Esophagus muscularis mucosa (tissue), 4 donors: ENCODE data around the gene MPP1. TPM values are rescaled to one million over a fixed set of nuclear protein-coding genes. Genes with fewer than 3 reads are reported as not detected.

Experiments
- DNase-seq: peaks from one replicate; pipeline ENCODE4 v3.0.0-alpha.2; 2017; ENCODE audit errors: extremely low spot score
- H3K27ac ChIP-seq, 4 donors: fragments of 200-600 bp; sonication (generic); replicated peaks in 1 of 4; 1 replicate in 3 of 4; 2 replicates in 1 of 4; pipeline ENCODE4 v1.5.1; 2016 to 2019; ENCODE audit warnings: mild to moderate bottlenecking in 1 of 4
- H3K27me3 ChIP-seq, 4 donors: fragments of 200-600 bp; sonication (generic); one replicate each; pipeline versions ENCODE4 v1.5.1 to v1.6.0; 2016 to 2019
- H3K36me3 ChIP-seq, 4 donors: fragments of 200-600 bp; sonication (generic); one replicate each; pipeline ENCODE4 v1.5.1; 2016 to 2019
- H3K4me1 ChIP-seq, 4 donors: fragments of 200-600 bp; sonication (generic); one replicate each; pipeline ENCODE4 v1.5.1; 2016 to 2019
- H3K4me3 ChIP-seq, 4 donors: fragments of 200-600 bp; sonication (generic); 1 replicate in 2 of 4; 2 replicates in 2 of 4; pipeline ENCODE4 v1.5.1; 2016 to 2019; ENCODE audit warnings: mild to moderate bottlenecking in 4 of 4, moderate library complexity in 1 of 4
- H3K9me3 ChIP-seq, 4 donors: fragments of 200-600 bp; sonication (generic); 1 replicate in 3 of 4; 2 replicates in 1 of 4; pipeline ENCODE4 v1.5.1; 2016 to 2019
- CTCF ChIP-seq, 3 experiments: fragments of 200-600 bp in 2 of 3; fragments of 450-650 bp in 1 of 3; sonication (generic) in 2 of 3; IDR thresholded peaks; one replicate each; pipeline ENCODE4 v1.5.1; 2017 to 2019; ENCODE audit warnings: antibody characterized with exemption in 3 of 3, mild to moderate bottlenecking in 2 of 3, moderate library complexity in 1 of 3
- EP300 ChIP-seq: sonication (generic); formaldehyde crosslinking; IDR thresholded peaks from one replicate; pipeline ENCODE4 v1.6.1; 2017; ENCODE audit warnings: antibody characterized with exemption
- POLR2A ChIP-seq: fragments of 450-650 bp; IDR thresholded peaks from one replicate; pipeline ENCODE4 v1.6.1; 2017; ENCODE audit warnings: antibody characterized with exemption, moderate library complexity, mild to moderate bottlenecking, low read depth
- POLR2AphosphoS5 ChIP-seq, 2 donors: sonication (generic); formaldehyde crosslinking; IDR thresholded peaks; one replicate each; pipeline ENCODE4 v1.6.1; 2017; ENCODE audit warnings: antibody characterized with exemption in 2 of 2
- WGBS: methylation state at CpG from one replicate; pipeline ENCODE4 v1.1.5; 2018; 5-methylcytosine and 5-hydroxymethylcytosine counted together
- intact Hi-C: fragments of 100-400 bp; cut with DNase I; formaldehyde crosslinking; loops from one replicate; pipeline ENCODE4 v1.15.1; 2023
- total RNA-seq, 4 donors: library from RNA; depleted of rRNA; stranded (reverse); fragments of >200 nt; gene quantifications; one replicate each; pipeline versions ENCODE4 v1.1.0 to v1.2.1, GENCODE V29; 2016

The MPP1 gene
- total RNA-seq, 4 donors from 2014 or later: 28.2 to 46.9 (median 33.3) TPM

- Histone ChIP-seq H3K9me3 (no peaks in the 10 kb centered on the region), H3K4me1 (no peaks in the 10 kb centered on the region), H3K4me3 (no peak overlapping the region), H3K36me3 (peaks cover 4 to 70% (median 49%) of the 10 kb centered on the region in 4 donors), H3K27ac (no peak overlapping the region), H3K27me3 (no peaks in the 10 kb centered on the region)
- TF ChIP-seq EP300: no peak
- no peak for TF ChIP-seq POLR2AphosphoS5 (IDR thresholded peaks at IDR 0.05)
- no peak for TF ChIP-seq CTCF (IDR thresholded peaks at IDR 0.05)
- TF ChIP-seq POLR2A: no peak
- 69% methylated on average over 13 of the region's 15 CpGs for WGBS
- DNase-seq: no peak
- intact Hi-C loops: no loop called here
Measured at GRCh38 chrX:154775419-154776349, 29.6 kb downstream of the MPP1 start.

GRCh38 chrX:154774622-154775021, 30.7 kb downstream of the MPP1 start:
- WGBS: 69% methylated on average over 5 of the region's 5 CpGs
- intact Hi-C loops: no loop called here
- Histone ChIP-seq H3K36me3 (peaks cover 4 to 77% (median 56%) of the 10 kb centered on the region in 4 donors), H3K4me3 (no peak overlapping the region), H3K9me3 (no peaks in the 10 kb centered on the region), H3K4me1 (no peaks in the 10 kb centered on the region), H3K27ac (no peak overlapping the region), H3K27me3 (no peaks in the 10 kb centered on the region)
- TF ChIP-seq POLR2AphosphoS5 (IDR thresholded peaks at IDR 0.05) (no peak), POLR2A (no peak), EP300 (no peak), CTCF (IDR thresholded peaks at IDR 0.05) (no peak)
- no peak for DNase-seq

GRCh38 chrX:154762537-154763296, 42.6 kb downstream of the MPP1 start, which contains the start of gene DKC1:
DKC1 (plus strand) TSS chrX:154762864; CDS start chrX:154762966, 102 bp downstream.
- intact Hi-C loops: no loop called here
- peaks cover 5 to 16% (median 11%) of the 10 kb centered on the region in 4 donors for H3K4me1 ChIP-seq
- TF ChIP-seq POLR2A (no peak), EP300 (no peak), CTCF (IDR thresholded peaks at IDR 0.05) (peak in 2 of 3 experiments; percentile 6 to 19), POLR2AphosphoS5 (IDR thresholded peaks at IDR 0.05) (peak; percentile 76 to 77)
- H3K9me3 ChIP-seq: no peaks in the 10 kb centered on the region
- WGBS: 56% methylated on average over 40 of the region's 84 CpGs
- peaks cover 5 to 27% (median 23%) of the 10 kb centered on the region in 4 donors for H3K36me3 ChIP-seq
- H3K27ac ChIP-seq: peak within 1 kb of the TSS; percentile 65 to 86 (median 76)
- H3K4me3 ChIP-seq: peak within 1 kb of the TSS; percentile 65 to 80 (median 68)
- H3K27me3 ChIP-seq: no peaks in the 10 kb centered on the region
- peak; percentile 98 for DNase-seq

- H3K27ac ChIP-seq: peak overlapping the region; percentile 65 to 86 (median 71)
- intact Hi-C loops: no loop called here
- H3K9me3 ChIP-seq: no peaks in the 10 kb centered on the region
- TF ChIP-seq EP300: no peak
- TF ChIP-seq CTCF (IDR thresholded peaks at IDR 0.05): no peak
- TF ChIP-seq POLR2A: no peak
- no peak for TF ChIP-seq POLR2AphosphoS5 (IDR thresholded peaks at IDR 0.05)
- no peak for DNase-seq
- no peaks in the 10 kb centered on the region for H3K27me3 ChIP-seq
- H3K36me3 ChIP-seq: peaks cover under 1 to 22% (median 17%) of the 10 kb centered on the region in 4 donors
- H3K4me3 ChIP-seq: peak overlapping the region; percentile 65 to 80 (median 68)
- 52% methylated on average over 11 of the region's 11 CpGs for WGBS
- peaks cover 5 to 16% (median 11%) of the 10 kb centered on the region in 4 donors for H3K4me1 ChIP-seq
Measured at GRCh38 chrX:154761977-154762536, 43.2 kb downstream of the MPP1 start.
